ENCODE measurements around the gene PLEKHF1.
"Not testable (repeated sequence)": the region's sequence is repeated elsewhere in the genome, so short reads cannot be mapped to it uniquely, and the experiment has no call there.

PLEKHF1 gene

DNA sequence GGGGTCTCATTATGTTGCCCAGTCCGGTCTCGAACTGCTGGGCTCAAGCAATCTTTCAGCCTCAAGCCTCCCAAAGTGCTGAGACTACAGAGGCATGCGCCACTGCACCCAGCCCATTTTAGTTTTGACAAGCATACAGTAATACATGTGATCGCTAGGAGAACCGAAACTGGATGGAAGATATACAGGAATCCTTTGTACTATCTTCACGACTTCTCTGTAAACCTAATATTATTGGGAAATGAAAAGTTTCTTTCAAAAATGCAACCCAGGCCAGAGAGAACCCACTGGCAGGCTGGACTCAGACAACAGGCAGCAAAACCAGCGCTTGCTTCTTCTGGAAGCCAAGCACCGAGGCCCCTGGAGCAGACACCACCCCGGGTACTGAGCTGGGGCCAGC lies 40.4 kb downstream of the PLEKHF1 start:
- no peak for DNase-seq

DNA sequence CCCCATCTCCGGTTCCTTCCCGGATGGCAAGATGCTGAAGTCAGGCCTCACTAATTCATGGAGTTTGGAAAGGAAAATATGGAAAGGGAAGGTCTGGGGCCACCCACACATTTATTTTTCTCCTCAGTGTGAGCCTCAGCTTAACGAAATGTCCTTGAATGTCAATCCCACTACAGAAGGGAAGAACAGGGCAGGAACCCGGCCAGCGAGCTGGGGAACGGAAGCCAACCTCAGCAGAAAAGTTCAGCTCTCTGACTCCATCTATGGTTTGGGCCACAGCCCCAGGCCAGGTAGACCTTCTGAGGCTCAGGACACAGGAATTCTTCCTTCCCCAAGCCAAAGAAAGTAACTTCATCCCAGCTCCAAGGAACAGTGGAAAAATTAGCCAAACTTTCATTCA lies 41.4 kb downstream of the PLEKHF1 start:
- no peak for DNase-seq

DNA sequence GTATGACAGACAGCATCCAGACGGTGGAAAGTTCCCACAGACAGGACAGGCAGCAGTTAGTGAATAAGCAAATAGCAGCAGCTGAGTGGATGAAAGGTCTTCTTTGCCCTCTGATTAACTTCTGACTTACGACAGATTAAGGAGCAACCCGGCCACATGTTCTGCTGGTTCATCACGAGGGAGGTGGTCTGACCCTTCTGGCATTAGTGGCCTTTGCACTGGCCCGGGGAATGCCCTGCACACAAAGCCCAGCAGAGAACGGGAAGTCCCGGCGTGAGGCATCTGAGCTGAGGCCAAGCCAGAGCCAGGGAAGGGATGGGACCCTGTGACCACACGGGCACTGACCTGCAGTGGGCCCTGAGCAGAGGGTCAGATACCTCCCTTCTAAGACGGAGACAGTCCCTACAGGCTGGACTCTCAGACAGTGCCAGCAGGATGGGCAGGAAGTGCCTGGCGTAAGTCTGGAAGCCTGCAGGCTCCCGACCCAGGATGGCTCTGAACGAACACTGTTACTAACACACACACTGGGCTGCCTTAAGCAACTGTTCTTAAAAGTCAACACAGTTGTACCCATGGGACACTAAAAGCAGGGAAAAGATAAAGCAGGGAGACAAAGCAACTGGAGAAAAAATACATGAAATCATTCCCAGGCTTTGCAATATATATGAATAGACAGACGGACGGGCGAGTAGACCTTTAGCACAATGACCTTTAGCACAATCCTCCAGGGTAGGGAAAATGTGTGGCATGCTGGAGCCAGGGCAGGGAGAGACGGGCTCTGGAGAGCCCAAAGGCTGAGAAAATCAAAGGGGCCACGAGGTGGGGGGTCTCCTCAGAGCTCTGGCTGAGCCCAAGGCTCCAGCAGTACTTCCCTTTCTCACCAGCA lies 43.5 kb downstream of the PLEKHF1 start:
- DNase-seq = no peak

DNA sequence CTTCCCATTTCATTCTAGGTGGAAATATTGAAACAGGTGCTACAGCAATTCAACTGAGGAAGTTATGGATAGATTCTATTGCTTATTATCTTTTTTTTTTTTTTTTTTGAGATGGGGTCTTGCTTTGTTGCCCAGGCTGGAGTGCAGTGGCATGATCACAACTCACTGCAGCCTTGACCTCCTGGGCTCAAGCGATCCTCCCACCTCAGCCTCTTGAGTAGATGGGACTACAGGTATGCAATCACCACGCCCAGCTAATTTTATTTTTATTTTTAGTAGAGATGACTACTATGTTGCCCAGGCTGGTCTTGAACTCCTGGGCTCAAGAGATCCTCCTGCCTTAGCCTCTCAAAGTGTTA lies 44.2 kb downstream of the PLEKHF1 start:
- DNase-seq = not testable (repeated sequence)

DNA sequence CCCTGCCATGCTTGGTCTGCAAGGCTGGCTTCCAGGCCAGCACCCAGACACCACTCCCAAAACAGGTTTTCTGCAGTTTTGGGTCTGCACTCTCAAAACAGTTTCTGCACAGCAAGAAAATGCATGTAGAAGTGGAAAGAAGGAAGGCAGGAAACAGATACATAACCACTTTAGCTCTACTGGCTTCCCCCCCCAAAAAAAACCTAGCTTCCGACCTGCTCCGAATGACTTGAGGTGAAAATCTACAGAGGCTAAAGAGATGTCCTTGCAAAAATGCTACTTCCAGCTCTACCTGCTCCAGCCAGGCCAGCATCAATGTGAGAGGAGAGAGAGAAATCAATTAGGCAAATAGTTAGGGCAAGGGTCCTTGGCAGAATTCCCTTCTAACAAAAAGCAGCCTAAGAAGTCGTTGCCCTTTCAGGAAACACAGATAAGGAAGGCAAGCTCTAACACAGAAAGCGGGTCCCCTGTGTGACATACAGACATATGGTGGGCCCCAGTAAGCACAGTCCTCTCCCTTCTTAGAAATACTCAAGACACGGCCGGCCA lies 46.4 kb downstream of the PLEKHF1 start:
- DNase-seq = no peak

DNA sequence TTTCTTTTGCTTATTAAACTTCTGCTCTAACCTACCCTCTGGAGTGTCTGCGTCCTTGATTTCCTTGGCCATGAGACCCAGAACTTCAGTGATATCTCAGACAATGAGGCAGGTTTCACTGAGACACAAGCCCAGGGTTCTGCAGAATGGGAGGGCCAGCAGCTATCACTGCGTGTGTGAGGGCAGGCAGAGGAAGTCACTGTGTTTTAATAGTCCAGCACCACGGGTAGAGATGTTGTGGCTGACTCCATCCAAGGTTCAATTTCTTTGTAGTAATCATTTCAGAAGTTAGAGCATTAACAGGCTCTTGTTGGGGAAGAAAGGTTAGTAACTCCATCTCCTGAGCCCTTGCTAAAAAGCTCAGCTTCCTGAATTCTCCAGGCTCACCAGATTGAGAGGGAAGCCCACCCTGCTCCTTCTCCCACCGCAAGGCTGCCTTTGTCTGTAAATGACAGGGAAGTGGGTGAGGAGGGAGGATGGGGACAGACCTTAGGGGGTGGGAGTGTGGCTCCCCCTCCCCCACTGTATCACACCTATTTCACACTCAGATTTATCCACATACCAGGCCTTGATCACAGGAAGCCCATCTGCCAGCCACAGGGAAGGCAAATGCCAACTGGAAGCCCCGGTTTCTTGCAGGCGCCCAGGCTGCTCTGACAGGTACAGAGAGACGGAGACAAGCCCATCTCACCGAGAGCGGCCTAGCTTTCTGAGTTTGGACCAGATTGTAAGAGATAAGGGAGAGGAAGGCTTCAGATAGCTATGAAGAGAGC lies 47.7 kb downstream of the PLEKHF1 start:
- DNase-seq = no peak

DNA sequence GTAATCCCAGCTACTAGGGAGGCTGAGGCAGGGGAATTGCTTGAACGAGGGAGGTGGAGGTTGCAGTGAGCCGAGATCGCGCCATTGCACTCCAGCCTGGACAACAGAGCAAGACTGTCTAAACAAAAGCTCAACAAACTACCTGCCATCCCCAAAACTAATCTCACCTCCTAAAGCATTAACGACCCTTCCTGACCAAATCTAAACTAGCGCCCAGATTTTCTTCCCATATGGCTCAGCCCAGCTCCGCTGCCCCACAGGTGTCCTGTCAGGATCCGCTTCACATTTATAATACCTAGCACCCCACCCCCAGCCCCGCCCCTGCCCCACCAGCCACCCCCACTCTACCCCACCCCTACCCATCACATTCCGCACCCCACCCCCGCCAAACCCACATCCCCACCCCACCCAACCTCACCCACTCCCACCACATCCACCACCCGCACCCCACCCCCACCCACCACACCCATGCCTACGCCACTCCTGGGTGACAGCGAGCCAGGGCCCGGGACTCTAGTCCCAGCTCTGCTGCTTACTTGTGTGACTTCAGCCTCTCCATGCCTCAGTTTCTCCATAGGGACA lies 49.2 kb downstream of the PLEKHF1 start:
- no peak for DNase-seq

DNA sequence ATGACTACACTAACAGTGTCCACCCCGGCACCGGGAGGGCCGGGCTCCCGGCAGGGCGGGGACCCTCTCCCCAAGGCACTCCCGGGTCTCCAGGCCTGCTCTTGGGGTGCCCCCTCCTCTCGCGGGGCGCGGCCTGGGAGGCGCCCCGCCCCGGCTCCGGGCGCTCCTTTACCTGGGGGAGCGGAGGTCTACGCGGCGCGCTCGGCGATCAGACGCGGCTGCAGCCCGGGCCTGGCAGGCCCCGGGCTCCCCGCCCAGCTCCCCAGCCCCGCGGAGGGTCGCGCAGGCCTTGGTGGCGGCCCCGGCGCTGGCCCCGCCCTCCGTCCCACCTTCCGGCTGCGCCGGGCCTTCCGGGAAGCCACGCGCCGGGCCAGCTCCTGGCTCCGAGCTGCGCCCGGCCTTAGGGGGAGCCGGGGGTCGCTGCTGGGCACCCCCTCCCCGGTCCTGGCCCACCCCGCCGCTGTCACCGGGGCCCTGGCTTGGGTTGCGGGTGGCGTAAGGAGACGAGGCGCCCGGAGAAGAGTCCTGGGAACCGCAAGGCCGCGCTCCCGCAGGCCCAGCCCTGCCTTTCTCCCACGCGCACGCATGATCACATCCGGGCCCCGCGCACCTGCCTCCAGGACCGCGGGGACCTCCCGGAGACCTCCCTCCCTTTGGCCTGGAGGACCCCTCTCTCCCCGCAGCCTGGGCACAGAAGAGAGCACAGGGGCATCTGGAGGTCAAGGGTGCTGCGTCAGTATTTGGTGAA lies 49.9 kb downstream of the PLEKHF1 start, which contains the start of gene C19orf12:
Gene C19orf12, minus strand, starts transcription at position 309 of the 748 bp plus-strand sequence. CDS start 6,848 bp downstream, outside the sequence.
- peak; percentile 22 to 56 for DNase-seq

DNA sequence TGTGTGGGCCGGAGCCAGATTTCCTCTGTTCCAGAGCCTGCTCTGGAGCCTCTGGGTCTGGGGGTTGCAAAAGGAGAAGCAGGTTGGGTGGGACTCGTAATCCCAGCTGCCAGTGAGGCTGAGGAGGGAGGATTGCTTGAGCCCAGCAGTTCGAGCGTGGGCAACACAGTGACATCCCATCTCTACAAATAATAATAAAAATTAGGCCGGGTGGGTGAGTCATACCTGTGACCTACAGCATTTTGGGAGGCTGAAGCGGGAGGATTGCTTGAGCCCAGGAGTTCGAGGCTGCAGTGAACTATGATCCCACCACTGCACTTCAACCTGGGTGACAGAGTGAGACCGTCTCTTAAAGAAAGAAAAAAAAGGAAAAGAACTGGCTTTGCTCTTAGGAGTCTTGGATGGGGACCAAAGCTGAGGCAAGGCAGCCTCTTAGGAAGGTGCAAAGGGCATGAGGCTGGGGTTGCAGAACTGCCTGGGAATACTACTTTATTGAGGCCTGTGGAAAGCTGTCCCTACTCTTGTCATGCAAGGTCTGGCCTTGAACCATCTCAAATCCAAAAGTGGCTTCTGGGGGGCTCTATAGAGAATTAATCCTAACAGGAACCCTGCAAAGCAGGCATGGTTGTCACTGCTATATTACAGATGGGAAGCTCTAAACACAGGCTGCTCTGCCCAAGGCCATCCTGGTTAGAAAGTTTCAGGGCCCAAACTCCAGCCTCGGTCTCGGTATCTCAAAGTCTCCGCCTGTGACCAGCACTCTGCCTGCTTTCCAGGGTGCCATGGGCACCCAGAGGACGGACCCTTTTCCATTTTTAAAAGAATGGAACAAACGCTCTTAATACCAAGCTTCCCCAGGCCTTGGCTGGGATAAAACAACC lies 50.7 kb downstream of the PLEKHF1 start:
- DNase-seq = no peak

DNA sequence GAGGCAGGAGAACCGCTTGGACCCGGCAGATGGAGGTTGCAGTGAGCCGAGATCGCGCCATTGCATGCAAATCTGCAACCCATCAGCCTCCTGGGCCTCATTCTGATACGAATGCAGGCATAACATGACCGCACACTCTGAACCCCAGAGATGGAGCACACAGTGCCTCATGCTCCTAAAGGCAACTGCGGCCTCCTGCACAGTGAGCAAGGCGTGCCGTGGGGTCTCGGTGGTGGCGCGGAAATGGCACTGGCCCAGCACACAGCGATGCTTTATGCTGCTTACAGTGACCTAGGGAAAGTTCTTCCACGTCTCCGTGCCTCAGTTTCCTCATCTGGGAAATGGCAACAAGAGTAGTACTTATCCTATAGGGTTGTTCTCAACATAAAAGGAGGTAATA lies 51.8 kb downstream of the PLEKHF1 start:
- no peak for DNase-seq

DNA sequence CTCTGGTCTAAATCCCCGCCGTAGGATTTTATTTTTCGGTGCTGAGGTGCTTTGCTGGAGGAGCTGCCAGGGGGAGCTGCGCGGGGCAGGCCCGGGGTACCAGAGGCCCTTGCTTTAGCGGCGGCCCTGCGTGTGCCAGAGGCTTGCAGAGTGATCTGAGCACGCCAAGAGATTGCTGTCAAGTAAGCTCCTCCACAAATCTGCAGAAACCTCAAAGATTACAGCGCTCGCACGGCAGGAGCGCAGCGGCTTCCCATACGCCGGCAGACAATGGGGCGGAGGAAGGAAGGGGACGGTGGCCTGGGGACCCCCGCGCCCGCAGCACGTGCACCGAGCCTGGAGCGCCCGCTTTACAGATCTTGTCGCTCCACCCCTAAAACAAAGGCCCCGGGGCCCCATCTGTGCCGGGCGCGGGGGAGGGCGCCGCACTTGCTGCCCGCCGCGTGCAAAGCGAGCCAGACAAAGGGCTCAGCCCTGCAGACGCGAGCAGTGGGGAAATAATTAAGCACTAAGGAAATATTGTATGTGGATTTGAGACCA lies 58.9 kb downstream of the PLEKHF1 start:
- DNase-seq = no peak

DNA sequence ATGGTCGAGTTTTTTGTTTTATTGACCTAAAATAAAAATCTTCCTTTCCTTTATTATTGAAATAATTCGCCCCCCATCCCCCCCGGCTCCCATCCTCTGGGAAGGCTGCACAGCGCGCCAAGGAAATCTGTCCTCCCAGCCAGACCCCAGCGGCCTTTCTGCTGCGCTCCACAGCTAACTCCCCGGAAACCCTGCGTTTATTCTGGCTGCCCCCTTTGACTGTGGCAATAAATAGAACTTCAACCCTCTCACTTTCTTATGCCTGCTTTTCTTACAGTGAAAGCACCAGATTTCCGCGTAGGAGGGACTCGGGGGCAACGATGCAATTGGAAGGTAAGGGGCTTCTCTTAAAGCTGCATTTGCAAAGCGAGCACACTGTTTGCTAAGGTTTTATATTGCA lies 59.5 kb downstream of the PLEKHF1 start:
- no peak for DNase-seq

All from SHP77 (cell line).